Endodermal cell (in vitro differentiated cells): Measurements from ENCODE around the gene TEX2. TPM values are rescaled to one million over a fixed set of nuclear protein-coding genes. Genes with fewer than 3 reads are reported as not detected.
A peak's percentile ranks its signal among the peaks of the same experiment; 100 is the strongest.

Experiments used
- DNase-seq: peaks from one replicate; pipeline ENCODE4 v3.0.0-alpha.2; 2017
- H3K27ac ChIP-seq: 2 replicates; pipeline ENCODE4 v1.5.1; 2013; ENCODE audit warnings: mild to moderate bottlenecking, low read depth, low read length, moderate library complexity
- H3K27me3 ChIP-seq: 2 replicates; pipeline ENCODE4 v1.6.1; 2013; ENCODE audit warnings: mild to moderate bottlenecking, low read length, moderate library complexity; ENCODE audit not compliant: insufficient read depth, control insufficient read depth, poor library complexity, severe bottlenecking
- H3K36me3 ChIP-seq: 2 replicates; pipeline ENCODE4 v1.7.0; 2013; ENCODE audit warnings: mild to moderate bottlenecking, low read length, moderate library complexity; ENCODE audit not compliant: control insufficient read depth, insufficient read depth
- H3K4me1 ChIP-seq: one replicate; pipeline ENCODE4 v1.7.0; 2013; ENCODE audit warnings: low read length; ENCODE audit not compliant: control insufficient read depth, insufficient read depth
- H3K4me3 ChIP-seq: 2 replicates; pipeline ENCODE4 v1.5.1; 2013; ENCODE audit warnings: mild to moderate bottlenecking, low read length, moderate library complexity
- H3K9ac ChIP-seq: 2 replicates; pipeline ENCODE4 v1.6.1; 2013; ENCODE audit warnings: mild to moderate bottlenecking, low read length, moderate library complexity; ENCODE audit not compliant: poor library complexity, severe bottlenecking; ENCODE audit errors: extremely low read depth
- H3K9me3 ChIP-seq: 2 replicates; pipeline ENCODE4 v1.6.1; 2013; ENCODE audit warnings: mild to moderate bottlenecking, low read length, moderate library complexity; ENCODE audit not compliant: control insufficient read depth
- H3K27ac Mint-ChIP-seq: 2 replicates; pipeline ENCODE4 v1.8.0; 2020; ENCODE audit warnings: mixed read lengths
- H3K27me3 Mint-ChIP-seq: 2 replicates; pipeline ENCODE4 v1.8.0; 2021; ENCODE audit warnings: mild to moderate bottlenecking, mixed read lengths; ENCODE audit not compliant: insufficient read depth
- H3K36me3 Mint-ChIP-seq: 2 replicates; pipeline ENCODE4 v1.8.0; 2020; ENCODE audit warnings: low read depth, mixed read lengths
- H3K4me1 Mint-ChIP-seq: 2 replicates; pipeline ENCODE4 v1.8.0; 2020; ENCODE audit warnings: mixed read lengths
- H3K4me3 Mint-ChIP-seq: 2 replicates; pipeline ENCODE4 v1.8.0; 2020; ENCODE audit warnings: mild to moderate bottlenecking, moderate library complexity, mixed read lengths
- H3K9me3 Mint-ChIP-seq: 2 replicates; pipeline ENCODE4 v1.8.0; 2020; ENCODE audit warnings: mild to moderate bottlenecking, mixed read lengths
- WGBS, 2 experiments: methylation state at CpG; one replicate each; pipeline versions ENCODE4 v1.1.5 to v1.1.7; 2013; ENCODE audit warnings: missing lambda C conversion rate in 2 of 2, mixed read lengths in 1 of 2; ENCODE audit not compliant: insufficient coverage in 1 of 2, insufficient read length in 1 of 2; 5-methylcytosine and 5-hydroxymethylcytosine counted together
- total RNA-seq, 2 donors: library from RNA; stranded (reverse); fragmentation: NEBNext Ultra II Directional in 1 of 2; extraction: Animal tissue kit (Norgen Biotek cat#: 25700) in 1 of 2; gene quantifications; 2 replicates in 1 of 2; 3 replicates in 1 of 2; pipeline ENCODE4 v1.2.1, GENCODE V29; 2021
- TF ChIP-seq, protein P1 (sequence below): fragments of 200-600 bp; sonication (generic); conservative IDR thresholded peaks from 2 replicates; pipeline ENCODE4 v1.5.0; 2021; ENCODE audit warnings: antibody characterized with exemption, mild to moderate bottlenecking

Gene TEX2
- total RNA-seq, 2 donors from 2014 or later = 11.6 to 13.1 TPM

DNA sequence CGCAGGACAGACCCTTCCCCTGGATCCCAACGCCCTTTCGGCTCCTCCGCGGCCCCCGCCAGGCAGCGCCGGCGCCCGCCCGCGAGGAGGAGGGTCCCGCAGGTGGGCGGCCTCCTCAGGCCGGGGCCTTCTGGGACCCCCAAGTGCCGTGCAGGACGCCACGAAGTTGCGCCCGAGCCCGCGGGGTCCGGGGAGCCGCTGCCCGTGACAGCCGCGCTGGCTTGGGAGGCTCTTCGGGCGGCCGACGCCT, 133.6 kb downstream of the TEX2 start:
- Mint-ChIP-seq H3K4me1 (peaks cover 5% of the 10 kb centered on the region), H3K27ac (no peak overlapping the region), H3K36me3 (peaks cover under 1% of the 10 kb centered on the region), H3K9me3 (no peaks in the 10 kb centered on the region), H3K27me3 (peaks cover 21% of the 10 kb centered on the region), H3K4me3 (peak overlapping the region; percentile 62)
- Histone ChIP-seq H3K36me3 (no peaks in the 10 kb centered on the region), H3K9me3 (no peaks in the 10 kb centered on the region), H3K27ac (no peak overlapping the region), H3K4me1 (peaks cover 5% of the 10 kb centered on the region), H3K4me3 (peak overlapping the region; percentile 83), H3K9ac (peak overlapping the region; percentile 45), H3K27me3 (peaks cover 23% of the 10 kb centered on the region)
- TF ChIP-seq, protein P1, sequence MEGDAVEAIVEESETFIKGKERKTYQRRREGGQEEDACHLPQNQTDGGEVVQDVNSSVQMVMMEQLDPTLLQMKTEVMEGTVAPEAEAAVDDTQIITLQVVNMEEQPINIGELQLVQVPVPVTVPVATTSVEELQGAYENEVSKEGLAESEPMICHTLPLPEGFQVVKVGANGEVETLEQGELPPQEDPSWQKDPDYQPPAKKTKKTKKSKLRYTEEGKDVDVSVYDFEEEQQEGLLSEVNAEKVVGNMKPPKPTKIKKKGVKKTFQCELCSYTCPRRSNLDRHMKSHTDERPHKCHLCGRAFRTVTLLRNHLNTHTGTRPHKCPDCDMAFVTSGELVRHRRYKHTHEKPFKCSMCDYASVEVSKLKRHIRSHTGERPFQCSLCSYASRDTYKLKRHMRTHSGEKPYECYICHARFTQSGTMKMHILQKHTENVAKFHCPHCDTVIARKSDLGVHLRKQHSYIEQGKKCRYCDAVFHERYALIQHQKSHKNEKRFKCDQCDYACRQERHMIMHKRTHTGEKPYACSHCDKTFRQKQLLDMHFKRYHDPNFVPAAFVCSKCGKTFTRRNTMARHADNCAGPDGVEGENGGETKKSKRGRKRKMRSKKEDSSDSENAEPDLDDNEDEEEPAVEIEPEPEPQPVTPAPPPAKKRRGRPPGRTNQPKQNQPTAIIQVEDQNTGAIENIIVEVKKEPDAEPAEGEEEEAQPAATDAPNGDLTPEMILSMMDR = no peak
- 0% methylated on average over 9 to 31 of the region's 31 CpGs for WGBS, 2 experiments
- no peak for DNase-seq

DNA sequence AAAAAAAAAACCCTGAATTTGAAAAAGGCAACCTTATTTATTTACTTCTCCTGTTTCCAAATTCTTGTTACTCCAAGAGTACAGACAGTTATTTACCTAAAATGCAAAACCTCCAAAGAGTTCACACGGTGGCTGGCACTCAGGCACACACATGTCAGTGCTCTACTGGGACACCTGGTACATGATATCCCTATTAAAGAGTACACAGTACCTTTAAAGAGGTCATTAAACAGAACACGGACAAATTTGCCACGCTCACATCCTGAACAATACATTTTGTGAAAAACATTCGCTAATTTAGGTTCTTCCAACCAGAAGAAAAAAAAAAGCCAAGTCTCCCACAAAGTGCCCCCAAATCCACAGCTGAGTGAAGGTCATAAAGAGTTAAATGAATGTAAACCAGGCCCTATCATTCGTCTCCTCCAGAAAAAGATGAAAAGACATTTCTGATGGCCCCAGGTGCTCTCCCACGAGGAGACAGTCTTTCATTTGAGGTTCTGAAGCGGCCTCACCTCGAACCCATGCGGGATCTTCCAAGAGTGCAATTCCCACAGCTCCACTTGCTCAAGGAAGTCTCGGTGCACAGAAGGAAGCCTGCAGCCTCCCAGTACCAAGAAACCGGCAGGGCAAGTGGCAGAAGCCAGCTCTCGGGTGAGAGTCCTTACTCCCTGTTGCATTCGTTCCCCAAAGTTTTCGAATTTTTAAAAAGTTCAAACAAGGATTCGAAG, 134.1 kb downstream of the TEX2 start:
- TF ChIP-seq, protein P1 = no peak
- 30% methylated on average over 13 to 15 of the region's 15 CpGs for WGBS, 2 experiments
- Histone ChIP-seq H3K36me3 (no peaks in the 10 kb centered on the region), H3K27me3 (peaks cover 23% of the 10 kb centered on the region), H3K9ac (peak overlapping the region; percentile 45), H3K4me1 (peaks cover 5% of the 10 kb centered on the region), H3K4me3 (peak overlapping the region; percentile 83), H3K9me3 (no peaks in the 10 kb centered on the region), H3K27ac (no peak overlapping the region)
- DNase-seq = no peak
- Mint-ChIP-seq H3K36me3 (peaks cover 2% of the 10 kb centered on the region), H3K9me3 (no peaks in the 10 kb centered on the region), H3K4me3 (peak overlapping the region; percentile 62), H3K27me3 (peaks cover 21% of the 10 kb centered on the region), H3K4me1 (peaks cover 5% of the 10 kb centered on the region), H3K27ac (peak overlapping the region; percentile 8)

DNA sequence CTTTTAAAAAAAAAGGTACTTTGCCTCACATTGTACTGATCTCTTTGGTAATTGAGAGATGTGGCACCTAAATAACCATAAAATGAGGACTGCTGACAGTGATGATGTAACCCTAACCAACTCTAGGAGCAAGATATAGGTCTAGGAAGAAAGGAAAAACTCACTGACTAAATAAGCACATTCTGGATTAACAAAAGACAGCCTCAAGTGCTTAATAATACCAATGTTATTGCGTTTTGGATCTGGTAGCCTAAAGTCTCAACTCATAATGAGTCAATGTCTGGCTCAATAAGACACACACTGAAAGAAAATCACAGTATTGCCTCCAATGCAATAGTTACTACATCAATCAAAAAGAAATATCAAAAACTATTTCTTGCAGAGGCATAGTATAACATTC, 136.1 kb downstream of the TEX2 start:
- Histone ChIP-seq H3K9me3 (no peaks in the 10 kb centered on the region), H3K4me3 (no peak overlapping the region), H3K4me1 (peaks cover 5% of the 10 kb centered on the region), H3K9ac (no peak overlapping the region), H3K27me3 (peaks cover 22% of the 10 kb centered on the region), H3K27ac (no peak overlapping the region), H3K36me3 (no peaks in the 10 kb centered on the region)
- Mint-ChIP-seq H3K36me3 (peaks cover 2% of the 10 kb centered on the region), H3K9me3 (peaks cover 3% of the 10 kb centered on the region), H3K27me3 (peaks cover 17% of the 10 kb centered on the region), H3K27ac (no peak overlapping the region), H3K4me1 (peaks cover 5% of the 10 kb centered on the region), H3K4me3 (no peak overlapping the region)
- 89 to 100% methylated on average over 1 of the region's 1 CpG for WGBS, 2 experiments
- no peak for DNase-seq
- TF ChIP-seq, protein P1 = no peak
